Measurements from ENCODE around the gene SLC40A1.

SLC40A1 gene

DNA sequence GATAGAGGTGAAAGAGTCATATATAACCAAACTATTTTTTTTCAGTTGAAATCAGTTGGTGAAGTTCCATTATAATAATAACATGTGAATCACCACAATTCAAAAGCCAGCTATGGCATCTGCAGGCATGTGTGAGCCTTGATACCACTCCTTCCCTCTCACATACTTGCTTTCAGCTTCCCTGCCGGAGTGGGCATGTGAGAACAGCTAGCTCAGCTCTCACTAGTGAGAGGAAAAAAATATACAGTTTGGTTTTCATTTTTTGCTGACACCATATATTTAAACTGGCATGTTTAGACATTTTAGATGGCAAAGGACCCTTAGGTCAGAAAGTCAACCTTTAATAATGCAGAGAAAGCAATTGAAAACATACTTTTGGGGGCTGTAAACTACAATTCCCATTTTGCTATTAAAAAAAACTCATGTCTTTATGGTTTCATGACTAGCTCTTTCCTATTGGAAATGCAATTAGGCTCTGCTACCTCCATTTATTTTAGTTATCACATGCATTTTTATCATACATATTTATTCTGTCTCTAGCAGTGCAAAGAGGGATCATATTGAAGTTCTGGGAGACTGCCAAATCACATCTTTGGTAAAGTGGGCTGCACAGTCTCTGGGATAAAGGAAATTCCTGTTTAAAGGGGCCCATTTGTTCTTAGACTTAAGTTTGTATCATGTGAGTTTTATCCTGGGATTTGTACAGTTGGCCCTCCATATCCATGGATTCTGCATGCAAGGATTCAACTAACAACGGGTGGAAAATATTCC, 33.2 kb upstream of the SLC40A1 start:
- Histone ChIP-seq H3K27me3 (replicated peaks; ENCODE audit: control insufficient read depth, insufficient read depth, low read length) (peaks cover 1% of the 10 kb centered on the region; the same call in 1 of the 2 replicates), H3K4me3 (replicated peaks; ENCODE audit: low read depth, low read length) (no peak overlapping the region), H3K36me3 (ENCODE audit: control insufficient read depth, insufficient read depth, low read length) (no peaks in the 10 kb centered on the region)
- no peak for DNase-seq (ENCODE audit: extremely low read depth, insufficient read length)
- no peak for TF ChIP-seq CTCF (IDR thresholded peaks at IDR 0.05; ENCODE audit: insufficient read depth, low read length, poor library complexity, severe bottlenecking)

DNA sequence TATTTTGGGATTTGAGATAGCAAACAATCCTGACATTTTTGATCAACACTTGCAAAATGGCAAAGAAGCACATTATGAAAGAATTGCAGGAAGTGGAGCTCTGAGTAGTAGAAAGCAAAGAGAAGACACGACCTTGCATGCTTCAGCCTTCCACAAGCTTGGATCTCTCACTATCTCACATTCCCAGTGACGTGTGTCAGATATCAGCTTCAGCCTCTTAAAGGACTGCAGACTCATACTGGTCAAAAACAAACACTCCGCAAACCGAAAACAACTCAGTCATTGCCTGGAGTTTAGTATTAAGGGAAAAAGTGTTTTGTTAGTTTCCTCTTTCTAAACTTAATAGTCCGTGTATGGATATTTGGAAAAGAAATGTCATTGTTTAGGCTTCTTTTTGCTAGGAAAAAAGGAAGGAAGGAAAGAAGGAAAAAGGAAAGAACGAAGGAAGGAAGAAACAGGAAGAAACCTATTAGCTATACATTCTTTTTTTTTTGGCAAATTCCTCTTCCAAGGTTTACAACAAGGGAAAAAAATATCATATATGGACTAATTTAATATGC, 32.6 kb upstream of the SLC40A1 start:
- no peak for TF ChIP-seq CTCF (IDR thresholded peaks at IDR 0.05; ENCODE audit: insufficient read depth, low read length, poor library complexity, severe bottlenecking)
- Histone ChIP-seq H3K36me3 (ENCODE audit: control insufficient read depth, insufficient read depth, low read length) (no peaks in the 10 kb centered on the region), H3K27me3 (replicated peaks; ENCODE audit: control insufficient read depth, insufficient read depth, low read length) (peaks cover 1% of the 10 kb centered on the region; the same call in 1 of the 2 replicates), H3K4me3 (replicated peaks; ENCODE audit: low read depth, low read length) (no peak overlapping the region)
- no peak for DNase-seq (ENCODE audit: extremely low read depth, insufficient read length)

DNA sequence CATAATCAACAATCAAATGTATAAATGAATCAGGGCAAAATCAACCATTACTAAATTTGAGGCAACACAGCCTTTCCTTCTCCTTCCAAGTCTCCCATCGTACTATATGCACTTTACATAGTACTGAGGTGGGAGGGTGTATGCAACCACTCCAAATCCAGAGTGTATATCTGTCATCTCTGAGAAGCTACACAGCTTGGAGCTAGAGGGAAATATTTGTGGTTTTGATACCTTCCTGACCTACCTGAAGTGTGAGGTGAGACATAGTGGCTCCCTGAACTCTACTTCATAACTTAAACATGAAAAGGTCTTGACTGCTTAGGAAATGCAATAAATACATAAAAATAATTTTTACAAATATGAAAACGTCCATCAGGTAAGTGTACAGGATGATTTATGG, 30.1 kb upstream of the SLC40A1 start:
- no peak for TF ChIP-seq CTCF (IDR thresholded peaks at IDR 0.05; ENCODE audit: insufficient read depth, low read length, poor library complexity, severe bottlenecking)
- Histone ChIP-seq H3K36me3 (ENCODE audit: control insufficient read depth, insufficient read depth, low read length) (no peaks in the 10 kb centered on the region), H3K27me3 (replicated peaks; ENCODE audit: control insufficient read depth, insufficient read depth, low read length) (peaks cover 1% of the 10 kb centered on the region; the same call in 1 of the 2 replicates), H3K4me3 (replicated peaks; ENCODE audit: low read depth, low read length) (no peak overlapping the region)
- no peak for DNase-seq (ENCODE audit: extremely low read depth, insufficient read length)

DNA sequence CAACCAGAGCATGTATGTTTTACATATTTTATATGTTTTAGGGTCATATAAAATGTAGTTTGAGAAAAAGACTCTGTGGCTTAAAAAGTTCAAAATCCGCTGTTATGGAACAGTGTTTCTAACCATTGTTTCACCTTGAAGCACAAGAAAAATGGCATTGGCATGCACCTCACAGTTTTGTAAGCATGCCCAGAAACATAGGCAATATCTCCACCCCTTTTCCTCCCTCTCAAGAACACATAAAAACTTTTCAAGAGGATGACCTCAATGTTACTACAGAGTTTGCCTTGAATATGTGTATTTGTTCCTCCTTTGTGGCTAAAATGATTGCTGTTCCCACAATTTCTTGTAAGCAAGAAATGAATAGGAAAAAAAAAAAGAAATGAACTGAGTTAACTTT, 29.3 kb upstream of the SLC40A1 start:
- DNase-seq (ENCODE audit: extremely low read depth, insufficient read length) = no peak
- peaks cover 1% of the 10 kb centered on the region; the same call in 1 of the 2 replicates for H3K27me3 ChIP-seq (replicated peaks; ENCODE audit: control insufficient read depth, insufficient read depth, low read length)
- H3K36me3 ChIP-seq (ENCODE audit: control insufficient read depth, insufficient read depth, low read length) = no peaks in the 10 kb centered on the region
- H3K4me3 ChIP-seq (replicated peaks; ENCODE audit: low read depth, low read length) = no peak overlapping the region
- TF ChIP-seq CTCF (IDR thresholded peaks at IDR 0.05; ENCODE audit: insufficient read depth, low read length, poor library complexity, severe bottlenecking) = no peak

DNA sequence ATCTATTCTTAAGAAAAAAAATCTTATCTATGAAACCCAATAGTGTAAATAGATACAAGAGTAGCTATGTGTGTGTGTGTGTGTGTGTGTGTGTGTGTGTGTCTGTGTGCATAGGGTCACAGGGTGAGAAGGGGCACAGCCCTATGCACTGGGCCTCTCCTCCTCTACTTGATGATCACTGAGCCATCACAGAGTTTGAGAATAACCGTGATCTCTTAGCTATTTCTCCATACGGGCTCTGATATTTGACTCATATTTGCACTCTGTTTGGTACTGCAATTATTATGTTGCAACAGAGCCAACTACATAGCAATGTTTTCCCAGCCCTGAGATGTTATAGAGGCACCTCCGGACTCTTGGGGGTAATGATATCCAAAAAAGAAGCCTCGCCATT, 28.8 kb upstream of the SLC40A1 start:
- no peak for DNase-seq (ENCODE audit: extremely low read depth, insufficient read length)
- no peak overlapping the region for H3K4me3 ChIP-seq (replicated peaks; ENCODE audit: low read depth, low read length)
- 0 out of 2 replicates have a peak, but pooled peaks cover 1% of the 10 kb centered on the region for H3K27me3 ChIP-seq (replicated peaks; ENCODE audit: control insufficient read depth, insufficient read depth, low read length)
- no peak for TF ChIP-seq CTCF (IDR thresholded peaks at IDR 0.05; ENCODE audit: insufficient read depth, low read length, poor library complexity, severe bottlenecking)
- no peaks in the 10 kb centered on the region for H3K36me3 ChIP-seq (ENCODE audit: control insufficient read depth, insufficient read depth, low read length)

Data from GM06990 (cell line).